GM18502 (cell line): ENCODE results near the gene FKBP15.

ENCODE experiments used
- ATAC-seq: cut with Tn5 transposase; IDR thresholded peaks from one replicate; pipeline ENCODE4 v1.9.1; 2021; ENCODE audit warnings: mild to moderate bottlenecking; ENCODE audit not compliant: unreplicated experiment, poor library complexity

Gene FKBP15

DNA sequence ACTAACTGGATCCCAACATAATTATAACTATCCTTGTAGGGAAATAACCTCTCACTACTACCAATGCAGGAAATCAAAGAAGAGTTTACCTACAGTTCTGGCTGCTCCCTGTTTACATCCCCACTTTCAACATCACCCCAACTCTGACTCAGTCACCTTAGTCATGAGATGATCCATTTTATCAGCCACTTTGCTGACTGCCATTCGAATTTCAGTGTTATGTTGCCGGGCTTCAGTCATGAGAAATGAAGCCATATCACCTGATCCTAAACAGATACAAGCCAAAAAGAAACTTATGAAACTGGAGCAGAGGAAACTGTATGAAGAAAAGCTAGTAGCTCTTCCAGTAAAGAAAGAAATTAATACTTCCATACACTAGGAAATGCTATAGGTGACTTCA, 36.5 kb downstream of the FKBP15 start:
- no peak for ATAC-seq

DNA sequence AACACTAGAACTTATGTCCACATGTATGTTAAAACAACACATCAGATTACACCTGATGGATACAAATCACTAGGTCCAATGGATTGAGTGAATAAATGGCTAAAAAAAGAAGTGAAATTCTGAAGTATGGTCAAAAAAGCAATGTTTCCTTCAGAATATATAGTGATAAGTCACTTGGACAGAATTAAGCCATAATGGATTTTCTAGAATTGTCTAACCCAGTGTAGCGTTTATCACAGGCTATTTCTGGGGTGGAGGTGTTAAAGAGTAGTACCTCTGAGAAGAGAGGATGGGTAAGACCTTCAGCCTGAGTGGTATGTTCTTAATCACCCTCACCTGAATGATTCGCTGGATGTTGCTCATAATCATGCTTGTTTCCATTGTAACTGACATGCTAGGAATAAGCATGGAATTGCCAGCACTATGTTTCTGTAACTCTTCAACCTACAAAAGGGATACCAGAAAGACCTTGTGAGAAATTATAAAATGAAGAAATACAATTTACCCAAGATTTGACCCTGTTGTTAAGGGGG, 37.1 kb downstream of the FKBP15 start:
- ATAC-seq = no peak

DNA sequence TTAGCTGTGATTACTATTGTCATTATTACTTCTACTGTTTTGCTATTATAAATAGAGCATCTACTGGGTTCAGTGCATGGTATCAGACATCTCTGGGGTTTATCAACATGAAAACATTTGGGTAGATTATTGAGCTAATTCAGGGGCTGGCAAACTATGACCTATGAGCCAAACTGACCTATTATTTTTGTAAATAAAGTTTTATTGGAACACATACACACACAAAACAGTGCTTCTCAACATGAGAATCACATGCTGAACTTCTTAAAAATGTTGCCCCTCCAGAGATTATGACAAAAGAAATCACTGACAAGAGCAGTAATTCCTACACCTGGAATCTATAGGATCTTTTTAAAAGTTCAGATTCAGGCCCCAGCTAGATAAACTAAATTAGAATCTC, 39.9 kb downstream of the FKBP15 start:
- ATAC-seq = no peak

DNA sequence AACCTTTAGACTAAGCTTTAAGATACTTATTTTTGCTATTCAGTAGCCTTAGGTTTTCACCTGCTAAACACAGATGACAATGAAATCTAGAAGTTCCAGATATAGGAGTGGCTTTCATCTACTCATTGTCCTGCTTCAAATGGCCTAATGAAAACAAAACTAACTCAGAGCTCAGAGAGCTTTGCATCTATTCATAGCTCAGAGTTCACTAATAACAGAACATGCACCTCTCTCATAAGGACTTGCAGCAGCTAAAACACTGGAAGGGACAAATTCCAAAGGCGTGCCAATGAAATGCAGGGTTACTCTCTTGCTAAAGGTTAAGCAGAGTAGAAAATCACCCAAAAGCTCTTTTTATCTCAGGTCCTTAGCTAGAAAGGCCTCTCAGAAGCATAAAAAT, 41.2 kb downstream of the FKBP15 start:
- no peak for ATAC-seq

DNA sequence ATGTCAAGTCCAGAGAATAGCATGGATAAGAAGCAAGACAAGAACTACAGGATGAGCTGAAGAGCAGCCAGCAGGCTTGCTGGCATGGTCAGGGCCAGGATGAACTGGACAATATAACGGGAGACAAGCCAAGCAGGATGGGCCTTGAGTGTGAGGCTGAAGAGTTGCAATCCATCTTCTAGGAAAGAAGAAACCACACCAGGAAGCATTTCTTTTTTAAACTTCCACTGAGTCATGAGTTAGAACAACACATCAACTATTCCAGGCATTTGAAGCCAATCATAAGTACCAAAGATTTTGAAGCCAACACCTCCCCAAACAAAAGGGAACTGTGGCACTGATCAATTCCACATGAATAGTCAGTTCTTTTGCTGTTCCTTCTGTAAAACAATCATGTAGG, 43.0 kb downstream of the FKBP15 start:
- ATAC-seq = no peak

DNA sequence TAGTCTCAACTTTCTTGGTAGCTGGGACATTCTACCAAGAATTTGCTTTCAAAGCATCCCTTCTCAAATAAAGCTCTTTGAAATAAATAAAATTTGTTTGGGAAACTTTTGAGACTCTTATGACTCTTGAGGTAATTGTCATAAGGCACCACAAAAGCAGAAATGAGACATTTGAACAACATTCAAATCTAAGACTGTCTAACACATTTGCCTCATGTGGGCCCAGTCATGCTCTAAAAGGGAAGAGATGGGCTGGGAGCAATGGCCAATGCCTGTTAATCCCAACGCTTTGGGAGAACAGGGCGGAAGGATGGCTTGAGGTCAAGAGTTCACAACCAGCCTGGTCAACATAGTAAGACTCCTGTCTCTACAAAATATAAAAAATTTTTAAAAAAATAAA, 43.8 kb downstream of the FKBP15 start:
- no peak for ATAC-seq

DNA sequence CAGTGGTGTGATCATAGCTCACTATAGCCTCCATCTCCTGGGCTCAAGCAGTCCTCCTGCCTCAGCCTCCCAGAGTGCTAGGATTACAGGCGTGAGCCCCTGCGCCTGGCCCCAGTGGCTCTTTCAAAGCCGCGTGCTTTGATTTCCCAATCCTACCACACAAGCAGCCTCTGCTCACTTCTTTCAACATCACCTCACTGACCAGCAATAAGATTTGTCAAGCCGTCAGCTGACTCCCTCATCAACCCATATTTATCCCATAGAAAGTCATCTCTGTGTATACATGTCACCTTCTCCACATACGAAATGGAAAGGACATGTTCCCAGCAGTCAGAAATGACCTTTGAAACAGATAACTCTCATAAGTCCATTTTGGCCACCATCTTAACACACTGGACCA, 44.3 kb downstream of the FKBP15 start:
- ATAC-seq = no peak

DNA sequence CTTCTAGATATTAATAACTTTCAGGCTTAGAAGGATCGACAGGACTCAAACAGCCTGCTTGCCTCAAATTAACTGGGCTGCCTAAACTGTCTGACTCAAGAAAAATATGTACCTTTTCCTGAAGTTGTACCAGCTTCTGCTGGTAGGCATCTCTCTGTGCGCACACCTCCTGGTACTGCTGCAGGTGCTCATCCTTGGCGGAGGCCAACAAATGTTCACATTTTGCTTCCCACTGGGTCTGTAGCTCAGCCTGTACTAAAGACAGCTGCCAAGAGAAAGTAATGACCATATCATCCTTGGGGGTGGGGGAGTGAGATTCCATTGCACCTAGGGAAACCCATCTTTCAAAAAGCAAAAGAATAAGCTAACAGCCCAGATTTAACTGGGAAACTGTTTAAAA, 47.7 kb downstream of the FKBP15 start:
- ATAC-seq = no peak

DNA sequence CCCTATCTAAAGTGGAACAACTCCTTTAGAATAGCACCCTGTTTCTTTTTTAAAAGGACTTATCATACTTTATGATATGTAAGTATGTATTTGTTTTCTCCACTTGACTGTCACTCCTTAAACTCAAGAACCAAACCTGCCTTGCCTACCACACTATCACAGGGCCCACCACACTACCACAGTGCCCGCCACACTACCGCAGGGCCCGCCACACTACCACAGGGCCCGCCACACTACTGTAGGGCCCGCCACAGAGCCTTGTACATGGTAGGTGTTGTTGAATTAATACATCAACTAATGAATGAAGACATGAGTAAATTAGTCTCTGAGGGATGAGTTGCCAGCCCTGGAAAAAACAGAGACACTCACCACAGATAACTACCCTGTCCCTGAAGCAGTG, 52.3 kb downstream of the FKBP15 start:
- no peak for ATAC-seq

DNA sequence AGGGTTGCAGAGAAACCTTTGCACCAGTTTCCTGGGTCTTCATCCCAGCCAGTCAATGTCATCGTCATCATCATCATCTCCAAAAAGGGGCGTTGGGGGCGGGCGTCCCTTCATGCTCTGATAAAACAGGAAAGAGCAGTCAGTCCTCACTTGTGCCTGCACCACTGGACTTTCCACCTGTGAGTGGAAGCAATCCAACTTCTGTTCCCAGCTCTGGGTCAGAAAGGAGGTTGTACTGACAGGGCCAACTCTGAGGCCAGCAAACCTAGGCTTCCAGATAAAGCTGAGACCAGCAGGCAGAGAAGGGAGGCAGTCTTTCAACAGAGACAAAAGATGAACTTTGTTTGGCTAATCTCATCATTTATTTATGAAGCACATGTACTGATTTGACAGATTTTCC, 55.0 kb downstream of the FKBP15 start:
- no peak for ATAC-seq

DNA sequence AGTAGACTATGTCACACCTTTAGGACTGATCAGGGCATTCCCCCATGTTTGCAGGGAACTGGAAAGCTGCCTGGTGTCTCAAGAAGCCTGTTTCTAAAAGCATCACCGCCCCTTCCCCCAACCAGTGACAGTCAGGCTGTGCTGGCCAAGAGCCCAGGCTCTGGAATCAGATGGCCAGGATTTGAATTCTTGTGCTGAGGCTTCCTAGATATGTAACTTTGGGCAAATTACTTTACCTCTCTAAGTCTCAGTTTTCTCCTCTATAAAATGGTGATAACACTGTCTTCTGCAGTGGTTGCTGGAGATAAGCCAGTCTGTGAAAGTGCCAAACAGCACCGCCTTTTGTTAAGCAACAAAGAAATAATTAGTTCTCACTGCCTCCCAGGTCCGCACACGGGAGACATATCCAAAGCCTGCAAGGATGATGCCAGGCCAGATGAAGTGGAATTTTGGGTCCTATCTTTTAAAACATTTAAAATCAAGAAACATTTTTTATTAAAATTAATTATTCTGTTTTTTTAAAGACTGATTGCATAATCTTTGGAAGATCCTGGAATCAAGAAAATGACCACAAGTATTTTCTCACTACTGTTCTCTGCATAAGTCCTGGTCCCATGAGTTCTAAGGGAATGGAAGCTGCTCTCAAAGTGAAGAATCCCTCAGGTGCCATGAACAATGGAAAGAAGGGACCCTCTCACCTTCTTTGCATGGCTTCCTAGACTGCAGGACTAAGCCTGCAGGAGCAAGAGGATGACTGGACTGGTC, 56.4 kb downstream of the FKBP15 start:
- ATAC-seq = no peak

DNA sequence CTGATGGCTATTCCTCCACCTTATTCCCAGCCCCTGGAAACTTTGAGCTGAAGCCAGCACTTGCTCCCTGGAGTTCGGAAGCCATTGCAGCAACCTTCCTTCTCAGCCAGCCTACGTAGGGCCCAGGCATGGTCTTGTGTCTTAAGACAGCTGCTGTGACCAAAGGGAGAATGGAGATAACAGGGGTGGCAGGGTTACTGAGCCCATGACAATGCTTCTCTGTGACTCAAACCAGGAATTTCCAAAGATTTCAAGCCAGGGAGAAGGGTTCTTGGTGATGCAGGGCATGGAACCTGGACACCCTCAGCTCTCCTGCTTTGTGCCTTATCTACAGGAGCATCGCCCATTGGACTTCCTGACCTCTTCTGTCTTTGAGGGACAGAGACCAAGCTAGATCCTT, 58.1 kb downstream of the FKBP15 start:
- no peak for ATAC-seq

DNA sequence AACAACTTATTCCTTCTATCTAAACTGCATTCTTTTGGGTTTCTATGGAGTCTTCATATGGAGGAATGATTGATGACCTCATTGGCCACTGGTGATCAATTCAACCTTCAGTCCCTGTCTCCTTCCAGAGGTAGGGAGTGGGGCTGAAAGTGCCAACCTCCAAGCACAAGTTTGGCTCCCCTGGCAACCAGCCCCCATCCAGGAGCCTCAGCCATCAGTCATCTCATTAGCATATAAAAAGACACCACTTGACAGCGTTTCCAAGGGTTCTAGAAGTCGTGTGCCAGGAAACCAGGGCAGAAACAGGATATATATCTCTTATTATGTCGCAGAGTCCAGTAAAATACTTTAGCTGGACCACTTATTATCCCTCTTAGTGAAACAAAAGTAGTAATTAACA, 60.5 kb downstream of the FKBP15 start:
- no peak for ATAC-seq

DNA sequence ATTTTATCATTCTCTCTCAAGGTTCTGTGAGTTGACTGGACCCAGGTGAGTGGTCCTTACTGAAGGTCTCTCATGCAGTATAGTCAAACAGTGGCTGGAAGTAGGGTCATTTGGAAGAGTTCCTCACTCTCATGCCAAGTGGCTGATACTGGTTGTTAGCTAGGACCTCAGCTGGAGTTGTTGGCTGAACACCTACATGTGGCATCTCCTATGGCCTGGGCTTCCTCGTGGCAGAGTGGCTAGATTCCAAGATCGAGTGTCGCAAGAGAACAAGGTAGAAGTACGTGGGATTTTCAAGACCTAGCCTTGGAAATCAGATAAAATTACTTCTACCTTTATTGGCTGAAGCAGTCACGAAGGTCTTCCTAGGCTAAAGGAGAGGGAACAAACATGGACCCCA, 62.6 kb downstream of the FKBP15 start:
- ATAC-seq = no peak

DNA sequence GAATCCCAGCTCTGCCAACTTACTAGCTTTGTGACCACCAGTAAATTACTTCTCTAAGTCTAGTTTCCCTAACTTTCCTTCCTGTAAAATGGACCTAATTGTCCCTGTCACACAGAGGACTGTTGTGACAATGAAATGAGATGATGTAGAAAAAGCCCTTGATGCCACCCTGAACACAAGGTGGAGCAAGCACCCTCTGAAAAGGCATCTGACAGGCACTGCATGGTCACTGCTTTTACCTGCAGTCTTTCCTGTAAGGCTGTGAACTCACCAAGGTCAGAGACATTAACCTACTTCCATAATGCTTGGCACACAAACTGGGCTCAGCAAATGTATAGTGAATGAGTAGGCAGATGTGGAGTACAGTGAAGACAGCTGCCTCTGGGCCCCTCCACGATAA, 64.2 kb downstream of the FKBP15 start:
- ATAC-seq = no peak

DNA sequence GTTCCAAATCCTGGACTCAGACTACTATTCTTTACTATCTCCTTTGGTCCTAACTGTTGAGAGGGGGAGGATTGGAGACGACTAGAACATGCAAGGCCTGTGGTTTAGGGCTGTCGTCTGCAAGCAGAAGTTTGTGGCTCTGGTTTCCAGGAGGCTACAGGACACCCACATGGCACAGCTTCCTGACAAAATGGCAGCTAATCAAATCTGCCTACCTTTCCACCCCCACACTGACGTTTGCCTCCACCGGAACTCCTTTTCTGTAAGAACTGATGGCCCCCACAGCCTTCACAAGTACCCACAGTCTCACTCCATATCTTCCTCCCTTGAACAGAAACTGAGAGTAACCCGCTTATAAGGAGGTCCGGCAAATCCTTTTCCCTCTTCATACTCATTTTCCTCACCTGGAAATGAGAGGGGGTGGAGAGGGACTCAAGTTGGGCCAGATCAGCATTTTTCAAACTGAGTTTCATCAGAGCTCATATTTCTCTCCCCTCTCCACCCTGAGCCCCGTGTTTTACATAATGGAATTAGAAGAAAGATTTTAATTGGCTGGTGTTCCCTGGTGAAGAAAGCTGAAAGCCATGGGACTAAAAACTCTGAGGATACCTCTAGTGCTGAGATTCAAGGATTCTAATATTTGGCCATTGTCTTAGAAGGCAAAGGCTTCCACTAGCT, 65.0 kb downstream of the FKBP15 start:
- ATAC-seq = no peak

DNA sequence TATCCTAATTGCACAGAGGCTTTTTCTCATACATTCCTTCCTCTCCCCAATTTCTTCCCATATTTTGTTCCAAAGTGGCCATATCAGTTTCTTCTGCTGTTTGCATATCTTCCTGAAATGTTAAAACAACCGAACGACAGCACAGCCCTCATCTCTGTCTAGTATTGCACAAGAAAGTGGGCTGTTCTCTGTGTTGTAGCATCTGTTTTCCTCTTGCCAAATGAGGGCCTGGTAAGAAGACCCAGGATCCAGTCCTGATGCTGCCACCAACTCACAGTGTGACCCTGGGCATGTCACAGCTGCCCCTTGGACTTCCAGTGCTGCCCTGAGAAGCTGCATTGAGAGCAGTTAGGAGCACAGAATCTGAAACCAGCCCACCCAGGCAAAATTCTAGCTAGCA, 66.1 kb downstream of the FKBP15 start:
- no peak for ATAC-seq

DNA sequence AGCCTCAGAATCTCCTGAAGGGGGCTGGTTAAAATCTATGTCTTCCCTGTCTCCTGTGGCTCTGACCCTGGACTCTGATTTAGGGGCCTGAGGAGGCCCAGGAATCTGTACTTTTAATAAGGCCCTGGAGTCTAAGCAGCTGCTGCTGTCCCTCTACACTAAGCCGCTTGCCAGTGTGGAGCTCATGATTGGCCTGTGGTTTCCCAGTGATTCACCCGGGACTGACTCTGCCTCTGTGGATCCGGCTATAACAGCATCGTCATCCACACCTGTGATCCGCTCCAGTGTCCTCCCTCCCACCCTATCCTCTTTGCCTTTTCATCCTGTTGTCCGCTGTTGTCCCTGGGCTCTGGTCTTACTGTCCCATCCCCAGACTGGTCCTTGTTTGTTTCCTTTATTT, 66.6 kb downstream of the FKBP15 start:
- ATAC-seq = no peak

DNA sequence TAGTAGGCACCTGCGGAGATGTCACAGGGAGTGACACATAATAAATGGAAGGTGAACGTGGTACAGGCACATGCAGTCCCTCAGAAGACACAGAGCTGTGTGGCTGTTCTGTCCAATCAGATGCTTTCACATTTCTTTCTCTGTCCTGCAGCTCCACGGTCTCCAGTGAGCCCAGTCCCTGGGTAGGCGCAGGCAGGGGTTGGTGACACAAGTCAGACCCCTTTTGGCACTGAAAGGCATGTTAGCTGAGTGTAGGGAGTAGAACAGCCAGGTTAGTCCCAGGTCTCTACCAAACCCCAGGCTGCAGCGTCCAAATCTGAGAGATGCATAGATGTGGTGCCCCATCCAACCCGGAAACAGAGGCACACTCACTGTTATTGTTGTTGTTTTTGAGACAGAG, 67.5 kb downstream of the FKBP15 start:
- ATAC-seq = no peak

DNA sequence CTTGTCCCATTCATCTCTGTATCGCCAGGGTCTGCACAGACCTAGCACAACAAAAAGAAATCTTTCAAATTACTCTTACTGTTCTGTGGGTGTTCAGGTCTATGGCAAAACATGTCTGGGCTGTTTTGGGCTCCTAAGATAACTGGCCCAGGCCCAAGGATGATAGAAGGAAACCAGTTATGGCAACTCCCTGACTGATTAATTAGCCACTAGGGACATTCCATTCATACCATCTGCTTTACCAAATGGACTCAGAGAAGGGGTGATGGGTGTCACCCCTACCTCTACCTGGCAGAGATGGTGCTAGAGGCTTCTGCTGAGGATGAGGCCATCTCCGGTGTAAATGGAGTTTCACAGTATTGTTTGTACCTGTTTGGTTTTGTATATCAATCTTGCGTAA, 68.4 kb downstream of the FKBP15 start:
- no peak for ATAC-seq

DNA sequence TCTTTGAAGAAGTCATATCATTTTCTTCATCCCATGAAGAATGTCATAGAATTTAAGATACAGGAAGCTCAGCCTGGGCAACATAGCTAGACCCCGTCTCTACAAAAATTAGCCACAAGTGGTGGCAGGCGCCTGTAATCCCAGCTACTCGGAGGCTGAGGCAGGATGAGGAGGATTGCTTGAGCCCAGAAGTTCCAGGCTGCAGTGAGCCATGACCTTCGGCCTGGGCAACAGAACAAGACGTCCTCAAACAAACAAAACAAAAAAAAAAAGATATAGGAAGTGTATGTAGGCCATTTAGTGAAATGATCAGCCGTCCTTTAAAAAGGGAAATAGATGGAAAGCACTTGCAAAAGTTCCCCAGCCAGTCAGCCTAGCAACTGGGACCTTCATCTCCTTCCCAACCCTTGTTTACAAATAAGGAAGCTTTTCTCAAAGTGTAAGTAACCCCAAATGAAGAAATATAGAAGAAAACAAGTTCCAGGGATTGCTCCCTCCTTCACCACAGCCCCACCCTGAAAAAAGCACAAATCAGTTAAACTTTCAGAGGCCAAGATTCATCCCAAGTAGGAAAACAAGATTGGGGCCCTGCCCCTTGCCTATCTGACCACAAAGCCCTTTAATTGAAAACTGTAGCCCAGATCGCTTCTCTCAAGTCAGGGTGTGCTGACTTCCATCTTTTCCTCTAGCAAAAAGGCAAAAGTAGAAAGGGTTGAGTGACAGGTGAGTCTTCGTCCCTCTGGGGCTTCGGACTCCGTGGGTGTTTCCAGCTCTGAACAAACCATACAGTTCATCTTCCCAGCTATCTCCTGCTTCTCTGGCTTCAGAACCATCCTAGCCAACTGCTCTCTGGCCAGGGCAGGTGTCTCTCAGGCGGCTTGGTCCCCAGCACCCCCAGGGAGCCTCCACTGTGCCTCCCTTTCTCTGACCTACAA, 69.1 kb downstream of the FKBP15 start:
- no peak for ATAC-seq
